K562 (cell line): Measurements from ENCODE around the gene TMEM81. TPM values are rescaled to one million over a fixed set of nuclear protein-coding genes. Genes with fewer than 3 reads are reported as not detected.

Source experiments
- AFF4 ChIP-seq: sonication (generic); formaldehyde crosslinking; IDR thresholded peaks from 2 replicates; pipeline ENCODE4 v1.8.0; 2023; ENCODE audit warnings: mild to moderate bottlenecking, missing genetic modification reagents
- CREB1 ChIP-seq, 2 experiments: sonication (generic) in 1 of 2; formaldehyde crosslinking in 1 of 2; IDR thresholded peaks; 2 replicates each; pipeline versions ENCODE4 v1.6.1 to v1.8.0; 2012 to 2022; ENCODE audit warnings: inconsistent platforms in 1 of 2, mild to moderate bottlenecking in 1 of 2, missing genetic modification reagents in 1 of 2, moderate library complexity in 1 of 2
- ZNF224 ChIP-seq: sonication (generic); formaldehyde crosslinking; IDR thresholded peaks from 2 replicates; pipeline ENCODE4 v1.8.0; 2022; ENCODE audit warnings: mild to moderate bottlenecking, missing genetic modification reagents
- polyA plus RNA-seq, 8 experiments: library from polyadenylated mRNA; depleted of rRNA in 4 of 8; stranded (reverse) in 5 of 8; unstranded in 3 of 8; fragments of >200 nt; fragmentation: Nextera tagmentation in 2 of 8; fragmentation: Illumina TruSeq in 1 of 8; extraction: Ambion mirVana in 2 of 8; extraction: Trizol in 1 of 8; gene quantifications; 2 replicates each; pipeline versions ENCODE4 v1.2.1 to v1.2.3, GENCODE V29; 2011 to 2014; ENCODE audit warnings: inconsistent platforms in 1 of 8, missing spikeins in 1 of 8
- total RNA-seq, 7 experiments: library from RNA; depleted of rRNA in 6 of 7; stranded (reverse); fragments of >200 nt in 6 of 7; fragmentation: Illumina TruSeq in 2 of 7; extraction: Trizol in 2 of 7; gene quantifications; 2 replicates each; pipeline versions ENCODE4 v1.2.1 to v1.2.3, GENCODE V29; 2011 to 2021; ENCODE audit warnings: low replicate concordance in 1 of 7
- TF ChIP-seq, protein P1 (sequence below): sonication (generic); formaldehyde crosslinking; IDR thresholded peaks from 2 replicates; pipeline ENCODE4 v1.8.0; 2022; ENCODE audit warnings: mild to moderate bottlenecking, missing genetic modification reagents, borderline replicate concordance

TMEM81 gene
- total and polyA plus RNA-seq, 9 of the 15 experiments (the other 6 are each of a cell fraction or from before 2014, with no cell fraction given), result 3.2 to 6.1 (median 4.4) TPM

DNA sequence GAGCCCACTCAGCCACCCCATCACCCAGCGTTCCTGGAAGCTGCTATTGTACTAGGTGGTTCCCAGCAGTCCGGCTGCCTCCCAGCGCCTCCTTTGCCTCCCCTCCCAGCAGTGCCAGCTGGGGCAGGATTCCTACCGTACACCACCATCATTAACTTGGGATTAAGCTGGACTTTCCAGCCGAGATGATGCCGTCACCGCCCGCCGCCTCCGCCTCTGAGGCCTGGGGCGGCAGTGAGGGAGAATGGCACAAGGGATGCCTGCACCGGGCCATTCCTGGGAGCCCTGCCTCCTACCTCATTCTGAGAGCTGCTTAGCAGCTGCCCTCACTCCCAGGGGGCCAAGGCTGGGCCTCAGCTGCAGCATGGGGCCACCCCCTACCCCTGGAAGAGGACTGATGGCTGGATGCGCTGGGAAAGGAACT, 28.1 kb downstream of the TMEM81 start (continued):
- TF ChIP-seq AFF4 (no peak), ZNF224 (CRISPR knock-in tag) (no peak), CREB1 (IDR thresholded peaks at IDR 0.05) (no peak), CREB1 (CRISPR knock-in tag; IDR thresholded peaks at IDR 0.05) (no peak)
- TF ChIP-seq, protein P1, sequence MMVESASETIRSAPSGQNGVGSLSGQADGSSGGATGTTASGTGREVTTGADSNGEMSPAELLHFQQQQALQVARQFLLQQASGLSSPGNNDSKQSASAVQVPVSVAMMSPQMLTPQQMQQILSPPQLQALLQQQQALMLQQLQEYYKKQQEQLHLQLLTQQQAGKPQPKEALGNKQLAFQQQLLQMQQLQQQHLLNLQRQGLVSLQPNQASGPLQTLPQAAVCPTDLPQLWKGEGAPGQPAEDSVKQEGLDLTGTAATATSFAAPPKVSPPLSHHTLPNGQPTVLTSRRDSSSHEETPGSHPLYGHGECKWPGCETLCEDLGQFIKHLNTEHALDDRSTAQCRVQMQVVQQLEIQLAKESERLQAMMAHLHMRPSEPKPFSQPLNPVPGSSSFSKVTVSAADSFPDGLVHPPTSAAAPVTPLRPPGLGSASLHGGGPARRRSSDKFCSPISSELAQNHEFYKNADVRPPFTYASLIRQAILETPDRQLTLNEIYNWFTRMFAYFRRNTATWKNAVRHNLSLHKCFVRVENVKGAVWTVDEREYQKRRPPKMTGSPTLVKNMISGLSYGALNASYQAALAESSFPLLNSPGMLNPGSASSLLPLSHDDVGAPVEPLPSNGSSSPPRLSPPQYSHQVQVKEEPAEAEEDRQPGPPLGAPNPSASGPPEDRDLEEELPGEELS, result no peak
